ENCODE data around the gene C1QL4.
"Not testable (repeated sequence)": the region's sequence is repeated elsewhere in the genome, so short reads cannot be mapped to it uniquely, and the experiment has no call there.

DNA sequence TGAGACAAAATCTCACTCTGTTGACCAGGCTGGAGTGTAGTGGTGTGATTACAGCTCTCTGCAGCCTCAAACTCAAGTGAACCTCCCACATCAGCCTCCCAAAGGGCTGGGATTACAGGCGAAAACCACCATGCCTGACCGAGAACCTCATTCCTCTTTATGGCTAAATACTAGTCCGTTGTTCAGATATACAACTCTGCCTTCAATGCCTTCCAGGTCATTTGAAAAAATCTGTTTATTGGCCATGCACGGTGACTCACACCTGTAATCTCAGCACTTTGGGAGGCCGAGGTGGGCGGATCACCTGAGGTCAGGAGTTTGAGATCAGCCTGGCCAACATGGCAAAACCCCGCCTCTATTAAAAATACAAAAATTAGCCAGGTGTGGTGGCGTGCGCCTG is 43.2 kb upstream of the C1QL4 start:
- TF ChIP-seq, protein P1, sequence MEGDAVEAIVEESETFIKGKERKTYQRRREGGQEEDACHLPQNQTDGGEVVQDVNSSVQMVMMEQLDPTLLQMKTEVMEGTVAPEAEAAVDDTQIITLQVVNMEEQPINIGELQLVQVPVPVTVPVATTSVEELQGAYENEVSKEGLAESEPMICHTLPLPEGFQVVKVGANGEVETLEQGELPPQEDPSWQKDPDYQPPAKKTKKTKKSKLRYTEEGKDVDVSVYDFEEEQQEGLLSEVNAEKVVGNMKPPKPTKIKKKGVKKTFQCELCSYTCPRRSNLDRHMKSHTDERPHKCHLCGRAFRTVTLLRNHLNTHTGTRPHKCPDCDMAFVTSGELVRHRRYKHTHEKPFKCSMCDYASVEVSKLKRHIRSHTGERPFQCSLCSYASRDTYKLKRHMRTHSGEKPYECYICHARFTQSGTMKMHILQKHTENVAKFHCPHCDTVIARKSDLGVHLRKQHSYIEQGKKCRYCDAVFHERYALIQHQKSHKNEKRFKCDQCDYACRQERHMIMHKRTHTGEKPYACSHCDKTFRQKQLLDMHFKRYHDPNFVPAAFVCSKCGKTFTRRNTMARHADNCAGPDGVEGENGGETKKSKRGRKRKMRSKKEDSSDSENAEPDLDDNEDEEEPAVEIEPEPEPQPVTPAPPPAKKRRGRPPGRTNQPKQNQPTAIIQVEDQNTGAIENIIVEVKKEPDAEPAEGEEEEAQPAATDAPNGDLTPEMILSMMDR (IDR thresholded peaks at IDR 0.05; ENCODE audit: low read depth, low read length, poor library complexity, severe bottlenecking), result not testable (repeated sequence)
- not testable (repeated sequence) for TF ChIP-seq EZH2phosphoT487 (IDR thresholded peaks at IDR 0.05; ENCODE audit: borderline replicate concordance, low read length)
